LNCAP (cell line): ENCODE results near the gene C19orf25.

Experiments
- TF ChIP-seq, protein P1 (sequence below): fragments of 450-650 bp; IDR thresholded peaks from 2 replicates; pipeline ENCODE4 v1.5.1; 2017; ENCODE audit warnings: mild to moderate bottlenecking

The C19orf25 gene

DNA sequence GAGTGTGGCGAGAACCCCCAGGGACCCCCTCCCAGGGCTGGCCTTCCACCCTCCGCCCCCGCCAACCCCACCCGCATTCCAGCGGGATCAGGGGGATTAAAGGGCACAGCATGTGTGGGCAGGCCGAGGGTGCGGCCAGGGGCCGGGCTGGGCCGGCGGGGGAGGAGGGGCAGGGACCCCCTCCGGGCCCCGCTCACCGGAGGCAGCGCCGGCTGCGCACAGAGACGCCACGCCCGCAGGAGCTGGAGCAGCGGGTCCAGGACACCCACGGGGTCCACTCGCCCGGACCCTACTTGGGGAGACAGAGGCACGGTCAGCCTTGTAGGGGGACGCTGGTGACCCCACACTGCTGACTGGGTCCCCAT is 31.4 kb upstream of the C19orf25 start:
- TF ChIP-seq, protein P1, sequence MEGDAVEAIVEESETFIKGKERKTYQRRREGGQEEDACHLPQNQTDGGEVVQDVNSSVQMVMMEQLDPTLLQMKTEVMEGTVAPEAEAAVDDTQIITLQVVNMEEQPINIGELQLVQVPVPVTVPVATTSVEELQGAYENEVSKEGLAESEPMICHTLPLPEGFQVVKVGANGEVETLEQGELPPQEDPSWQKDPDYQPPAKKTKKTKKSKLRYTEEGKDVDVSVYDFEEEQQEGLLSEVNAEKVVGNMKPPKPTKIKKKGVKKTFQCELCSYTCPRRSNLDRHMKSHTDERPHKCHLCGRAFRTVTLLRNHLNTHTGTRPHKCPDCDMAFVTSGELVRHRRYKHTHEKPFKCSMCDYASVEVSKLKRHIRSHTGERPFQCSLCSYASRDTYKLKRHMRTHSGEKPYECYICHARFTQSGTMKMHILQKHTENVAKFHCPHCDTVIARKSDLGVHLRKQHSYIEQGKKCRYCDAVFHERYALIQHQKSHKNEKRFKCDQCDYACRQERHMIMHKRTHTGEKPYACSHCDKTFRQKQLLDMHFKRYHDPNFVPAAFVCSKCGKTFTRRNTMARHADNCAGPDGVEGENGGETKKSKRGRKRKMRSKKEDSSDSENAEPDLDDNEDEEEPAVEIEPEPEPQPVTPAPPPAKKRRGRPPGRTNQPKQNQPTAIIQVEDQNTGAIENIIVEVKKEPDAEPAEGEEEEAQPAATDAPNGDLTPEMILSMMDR, result no peak

DNA sequence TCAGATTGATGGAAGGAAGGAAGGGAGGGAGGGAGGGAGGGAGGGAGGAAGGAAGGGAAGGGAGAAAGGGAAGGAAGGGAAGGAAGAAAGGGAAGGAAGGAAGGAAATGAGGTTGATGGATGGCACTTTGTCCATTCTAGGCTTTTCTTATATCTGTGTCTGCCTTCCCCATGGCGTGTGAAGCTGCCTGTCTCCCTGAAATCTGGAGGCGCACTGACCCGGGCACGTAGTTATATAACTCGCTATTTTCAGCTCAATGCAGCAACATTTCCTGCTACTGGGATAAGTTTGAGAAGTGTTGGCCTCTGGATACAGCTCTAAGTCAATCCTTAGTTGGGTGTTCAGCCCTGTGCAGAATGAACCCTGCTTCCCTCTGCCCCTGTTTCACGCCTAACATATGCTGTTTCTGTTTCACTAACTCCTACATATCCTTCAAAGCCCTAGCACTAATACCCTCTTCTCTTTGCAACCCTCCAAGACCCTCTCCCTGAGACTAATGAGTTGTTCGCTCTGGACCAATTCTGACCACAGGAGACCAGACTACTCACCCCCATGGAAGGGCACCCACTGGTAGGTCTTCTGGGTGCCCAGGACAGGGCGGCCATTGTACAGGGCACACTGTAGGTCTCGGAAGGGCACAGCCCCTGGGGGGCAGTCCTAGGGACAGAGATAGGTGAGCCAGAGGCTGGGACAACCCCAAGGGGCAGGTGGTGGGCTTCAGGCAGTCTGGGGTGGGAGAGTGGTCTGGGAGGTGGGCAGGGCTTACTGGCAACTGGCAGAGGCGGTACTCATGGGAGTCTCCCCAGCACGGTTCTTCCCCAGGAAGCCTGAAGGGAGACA is 30.8 kb upstream of the C19orf25 start:
- TF ChIP-seq, protein P1, result no peak

DNA sequence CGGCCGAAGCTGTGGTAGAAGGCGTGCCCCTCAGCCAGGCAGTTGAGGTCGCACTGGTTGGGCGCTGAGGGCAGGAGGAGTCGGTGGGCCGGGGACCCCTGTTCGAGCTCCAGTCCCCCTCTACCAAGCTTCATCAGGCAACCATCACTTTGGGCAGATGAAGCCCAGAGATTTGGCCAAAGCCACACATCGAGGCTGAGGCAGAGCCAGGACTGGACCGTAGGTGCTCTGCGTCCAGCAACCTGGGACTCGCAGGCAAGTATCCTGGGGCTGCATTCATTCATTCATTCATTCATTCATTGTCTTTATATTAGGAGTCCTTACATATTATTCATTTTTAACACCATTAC is 29.5 kb upstream of the C19orf25 start:
- TF ChIP-seq, protein P1, result no peak

DNA sequence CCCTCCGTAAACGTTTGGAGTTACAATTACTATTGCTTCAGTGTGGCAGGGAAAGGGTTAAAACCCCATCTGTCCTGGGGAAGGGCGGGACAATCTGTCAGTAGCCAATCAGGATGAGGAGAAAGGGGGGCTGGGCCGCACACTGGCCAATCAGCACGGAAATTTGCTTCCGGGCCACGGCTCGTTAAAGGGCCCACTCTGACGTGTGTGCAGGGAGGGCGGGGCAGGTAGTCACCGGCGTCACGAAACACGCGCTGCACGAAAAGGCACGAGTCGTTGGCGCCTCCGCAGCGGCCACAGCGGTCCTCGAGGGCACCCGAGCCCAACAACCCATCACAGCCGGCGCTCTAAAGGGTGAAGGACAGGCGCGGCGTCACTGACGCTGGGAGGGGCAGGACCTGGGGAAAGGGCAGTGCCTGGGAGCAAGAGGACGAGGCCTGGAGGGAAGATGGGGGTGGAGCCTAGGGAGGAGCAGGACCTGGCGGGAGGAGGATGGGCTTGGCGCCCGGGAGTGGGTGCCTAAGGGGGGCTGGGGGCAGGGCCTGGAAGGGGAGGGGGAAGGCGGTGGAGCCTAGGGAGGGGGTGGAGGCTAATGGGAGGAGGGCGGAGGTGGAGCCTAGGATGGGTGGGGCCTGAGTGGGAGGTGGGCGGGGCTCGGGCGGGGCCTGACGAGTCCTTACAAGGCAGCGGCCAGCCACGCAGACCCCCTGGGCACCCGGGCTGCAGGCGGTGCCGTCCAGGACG is 28.9 kb upstream of the C19orf25 start:
- TF ChIP-seq, protein P1, result no peak

DNA sequence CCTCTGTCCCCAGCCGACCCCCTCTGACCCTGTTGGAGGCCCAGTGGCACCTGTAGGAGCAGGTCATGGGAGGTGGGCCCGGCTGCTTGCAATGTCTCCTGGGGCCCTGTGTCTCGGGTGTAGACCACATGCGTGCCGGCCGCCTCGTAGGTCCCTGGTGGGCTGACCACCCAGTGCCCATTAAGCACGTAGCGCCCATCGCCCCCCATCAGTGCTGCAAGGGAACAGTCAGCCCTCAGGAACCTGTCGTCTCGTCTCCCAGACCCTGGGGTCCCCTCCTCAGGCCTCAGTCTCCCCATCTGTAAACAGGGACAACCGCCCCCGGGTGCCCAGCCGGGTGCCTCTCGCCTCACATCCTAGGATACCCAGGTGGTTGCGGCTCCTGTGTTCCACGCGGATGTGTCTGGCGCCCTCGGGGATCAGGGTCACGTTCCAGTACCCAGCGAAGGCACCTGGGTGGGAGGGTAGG is 28.2 kb upstream of the C19orf25 start:
- TF ChIP-seq, protein P1, result no peak

DNA sequence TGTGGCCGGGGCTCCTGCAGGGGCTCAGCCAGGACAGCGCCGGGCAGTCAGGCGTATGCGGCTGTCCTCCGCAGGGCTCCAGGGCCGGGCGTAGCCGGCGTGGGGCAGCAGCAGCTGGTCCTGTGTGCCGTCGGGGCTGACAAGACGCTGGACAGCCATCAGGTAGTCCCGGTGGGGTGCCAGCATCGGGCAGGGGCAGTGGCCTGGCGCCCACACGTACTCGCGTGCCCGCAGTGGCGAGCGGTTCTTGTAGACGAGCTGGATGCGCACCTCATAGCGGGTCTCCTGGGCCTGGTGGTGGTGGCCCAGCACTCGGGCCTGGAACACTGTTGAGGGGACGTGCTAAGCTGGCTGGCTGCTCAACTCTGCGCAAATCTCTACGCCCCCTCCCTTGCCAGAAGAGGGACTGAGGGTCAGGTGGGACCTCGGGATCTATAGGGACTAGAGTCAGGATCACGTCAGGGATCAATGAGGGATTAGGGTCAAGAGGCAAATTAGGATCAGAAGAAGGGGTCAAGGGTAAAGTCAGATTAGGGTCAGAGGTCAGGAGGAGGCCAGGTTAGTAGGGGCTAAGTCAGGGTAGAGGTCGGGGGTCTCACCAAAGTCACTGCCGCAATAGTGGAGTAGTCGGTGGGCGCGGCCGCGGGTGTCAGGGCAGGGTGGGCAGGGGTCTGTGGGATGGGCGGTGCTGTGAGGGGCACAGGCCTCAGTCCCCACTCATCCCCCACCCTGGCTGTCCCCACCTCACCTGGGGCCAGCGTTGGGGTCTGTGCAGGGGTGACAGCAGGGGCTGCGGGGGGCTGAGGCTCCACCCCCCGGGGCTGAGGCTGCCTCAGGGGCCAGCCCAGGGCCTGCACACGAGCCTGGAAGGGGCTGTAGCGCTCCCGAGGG is 27.2 kb upstream of the C19orf25 start:
- TF ChIP-seq, protein P1, result no peak

DNA sequence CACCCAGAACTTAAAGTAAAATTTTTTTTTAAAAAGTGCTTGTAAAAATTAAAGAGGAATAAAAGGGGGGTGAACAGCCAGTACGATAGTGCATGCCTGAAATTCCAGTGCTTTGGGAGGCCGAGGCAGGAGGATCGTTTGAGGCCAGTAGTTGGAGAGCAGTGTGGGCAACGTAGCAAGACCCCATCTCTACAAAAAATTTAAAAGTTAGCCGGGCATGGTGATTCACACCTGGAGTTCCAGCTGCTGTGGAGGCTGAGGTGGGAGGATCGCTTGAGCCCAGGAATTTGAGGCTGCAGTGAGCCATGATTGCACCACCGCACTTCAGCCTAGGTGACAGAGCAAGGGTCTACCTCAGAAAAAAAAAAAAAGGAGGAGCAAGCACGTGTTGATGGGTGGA is 26.0 kb upstream of the C19orf25 start:
- TF ChIP-seq, protein P1, result no peak
